ENCODE data around the gene DNAJC5.

Gene DNAJC5

DNA sequence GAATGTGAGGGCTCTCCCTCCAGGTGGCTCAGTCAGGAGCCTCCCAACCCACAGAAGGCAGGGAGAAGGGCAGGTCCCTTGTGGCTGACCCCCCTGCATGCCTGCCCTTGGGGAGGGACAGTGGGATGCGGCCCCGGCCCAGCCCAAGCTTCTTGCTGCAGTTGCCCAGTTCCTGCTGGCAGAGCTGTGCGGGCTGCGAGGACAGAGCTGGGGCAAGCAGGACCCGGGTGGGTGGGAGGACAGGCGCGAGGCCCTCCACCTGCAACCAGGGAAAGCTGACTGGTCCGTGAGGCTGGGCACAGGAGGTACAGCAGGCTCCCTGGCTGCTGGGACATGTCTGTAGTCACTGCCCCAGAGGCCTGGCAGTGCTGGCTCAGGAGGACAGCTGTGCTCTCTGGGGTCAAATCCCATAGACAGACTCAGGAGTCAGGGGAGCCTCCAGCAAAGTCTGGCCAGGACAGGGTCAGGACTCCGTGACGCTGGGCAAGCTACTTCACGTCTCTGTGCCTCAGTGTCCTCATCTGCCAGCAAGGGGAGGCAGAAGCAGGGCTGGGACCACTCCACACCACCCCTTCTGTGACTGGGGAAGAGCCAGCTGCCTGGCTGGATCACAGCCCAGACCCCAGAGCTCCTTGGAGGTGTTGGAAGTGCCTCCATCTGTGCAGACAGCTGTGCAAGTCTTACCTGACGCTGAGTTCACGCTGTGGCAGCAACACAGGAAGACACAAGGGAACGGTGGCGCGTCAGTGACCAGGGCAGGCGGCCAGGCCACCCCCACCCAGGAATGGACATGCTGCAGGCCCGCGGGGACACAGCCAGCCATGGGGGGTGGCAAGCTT is 48.3 kb downstream of the DNAJC5 start:
- Histone ChIP-seq H2AFZ (ENCODE audit: low read length) (no peak overlapping the region), H2BK15ac (ENCODE audit: low read length) (no peak overlapping the region), H3K4ac (ENCODE audit: low read length) (no peak overlapping the region), H3K4me2 (ENCODE audit: insufficient read depth, low read length, poor library complexity, severe bottlenecking) (no peak overlapping the region), H2BK120ac (ENCODE audit: low read depth, low read length) (no peak overlapping the region), H2BK5ac (ENCODE audit: low read length) (no peak overlapping the region), H3K4me3 (ENCODE audit: low read length in 2 of 2) (no peak overlapping the region), H3K27me3 (ENCODE audit: control insufficient read depth in 3 of 3, insufficient read depth in 3 of 3, low read depth in 1 of 3, low read length in 3 of 3) (no peaks in the 10 kb centered on the region), H4K8ac (ENCODE audit: low read depth, low read length) (no peak overlapping the region), H3K9ac (ENCODE audit: low read depth, low read length, poor library complexity) (peak overlapping the region; percentile 17), H2AK5ac (ENCODE audit: low read depth, low read length) (no peak overlapping the region), H3K36me3 (replicated peaks in 1 of 2; ENCODE audit: control insufficient read depth in 2 of 2, insufficient read depth in 2 of 2, low read length in 2 of 2) (peaks cover 39 to 76% of the 10 kb centered on the region in 2 donors), H3K23ac (ENCODE audit: low read depth, low read length, poor library complexity) (peak overlapping the region; percentile 8), H2BK12ac (ENCODE audit: low read length) (no peak overlapping the region), H3K9me3 (replicated peaks in 1 of 2; ENCODE audit: control insufficient read depth in 2 of 2, insufficient read depth in 1 of 2, low read depth in 1 of 2, low read length in 2 of 2) (peaks cover 0 to 1% of the 10 kb centered on the region in 2 donors), H3K27ac (replicated peaks; ENCODE audit: low read length) (peak overlapping the region; percentile 78), H3K79me1 (ENCODE audit: low read depth, low read length) (peaks cover 34% of the 10 kb centered on the region), H3K14ac (ENCODE audit: low read length) (no peak overlapping the region), H3K4me1 (ENCODE audit: control insufficient read depth in 2 of 2, insufficient read depth in 1 of 2, low read depth in 1 of 2, low read length in 2 of 2) (peaks cover 0 to 8% of the 10 kb centered on the region in 2 donors), H4K91ac (ENCODE audit: low read depth, low read length, poor library complexity) (no peak overlapping the region), H3K18ac (ENCODE audit: low read length) (no peak overlapping the region)
- no CpG with 5 or more reads among the region's 19 CpGs for WGBS, 2 donors (ENCODE audit: extremely low coverage in 2 of 2, insufficient read length in 2 of 2, insufficient replicate concordance in 1 of 2)
- no peak for DNase-seq (ENCODE audit: low spot score)

DNA sequence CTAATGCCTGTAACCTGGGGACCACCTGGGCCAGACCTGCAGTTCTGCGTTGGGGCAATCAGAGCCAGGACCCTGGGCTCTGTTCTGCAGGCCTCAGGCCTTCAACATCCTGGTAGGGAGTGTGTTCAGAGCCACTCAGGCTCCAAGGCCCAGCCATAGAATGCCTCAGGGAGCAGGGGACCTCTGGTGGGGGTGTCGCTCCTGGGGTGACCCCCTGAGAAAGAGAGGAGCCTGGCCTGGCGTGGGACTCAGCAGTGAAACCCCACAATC is 48.8 kb downstream of the DNAJC5 start:
- H2BK5ac ChIP-seq (ENCODE audit: low read length), result no peak overlapping the region
- H3K4me2 ChIP-seq (ENCODE audit: insufficient read depth, low read length, poor library complexity, severe bottlenecking), result no peak overlapping the region
- no peak overlapping the region for H2BK15ac ChIP-seq (ENCODE audit: low read length)
- no peak overlapping the region for H2AK5ac ChIP-seq (ENCODE audit: low read depth, low read length)
- DNase-seq (ENCODE audit: low spot score), result no peak
- no peak overlapping the region for H2BK120ac ChIP-seq (ENCODE audit: low read depth, low read length)
- H3K23ac ChIP-seq (ENCODE audit: low read depth, low read length, poor library complexity), result no peak overlapping the region
- no peaks in the 10 kb centered on the region for H3K9me3 ChIP-seq (replicated peaks in 1 of 2; ENCODE audit: control insufficient read depth in 2 of 2, insufficient read depth in 1 of 2, low read depth in 1 of 2, low read length in 2 of 2)
- peaks cover 39 to 71% of the 10 kb centered on the region in 2 donors for H3K36me3 ChIP-seq (replicated peaks in 1 of 2; ENCODE audit: control insufficient read depth in 2 of 2, insufficient read depth in 2 of 2, low read length in 2 of 2)
- H3K9ac ChIP-seq (ENCODE audit: low read depth, low read length, poor library complexity), result no peak overlapping the region
- no peak overlapping the region for H3K14ac ChIP-seq (ENCODE audit: low read length)
- peaks cover 3 to 11% of the 10 kb centered on the region in 2 donors for H3K4me1 ChIP-seq (ENCODE audit: control insufficient read depth in 2 of 2, insufficient read depth in 1 of 2, low read depth in 1 of 2, low read length in 2 of 2)
- no peak overlapping the region for H2BK12ac ChIP-seq (ENCODE audit: low read length)
- H2AFZ ChIP-seq (ENCODE audit: low read length), result no peak overlapping the region
- no peak overlapping the region for H3K18ac ChIP-seq (ENCODE audit: low read length)
- H3K27ac ChIP-seq (replicated peaks; ENCODE audit: low read length), result no peak overlapping the region
- H3K27me3 ChIP-seq (ENCODE audit: control insufficient read depth in 3 of 3, insufficient read depth in 3 of 3, low read depth in 1 of 3, low read length in 3 of 3), result no peaks in the 10 kb centered on the region
- H4K91ac ChIP-seq (ENCODE audit: low read depth, low read length, poor library complexity), result no peak overlapping the region
- WGBS, 2 donors (ENCODE audit: extremely low coverage in 2 of 2, insufficient read length in 2 of 2, insufficient replicate concordance in 1 of 2), result no CpG with 5 or more reads among the region's 3 CpGs
- H3K4ac ChIP-seq (ENCODE audit: low read length), result no peak overlapping the region
- no peak overlapping the region for H3K4me3 ChIP-seq (ENCODE audit: low read length in 2 of 2)
- no peak overlapping the region for H4K8ac ChIP-seq (ENCODE audit: low read depth, low read length)
- peaks cover 34% of the 10 kb centered on the region for H3K79me1 ChIP-seq (ENCODE audit: low read depth, low read length)

DNA sequence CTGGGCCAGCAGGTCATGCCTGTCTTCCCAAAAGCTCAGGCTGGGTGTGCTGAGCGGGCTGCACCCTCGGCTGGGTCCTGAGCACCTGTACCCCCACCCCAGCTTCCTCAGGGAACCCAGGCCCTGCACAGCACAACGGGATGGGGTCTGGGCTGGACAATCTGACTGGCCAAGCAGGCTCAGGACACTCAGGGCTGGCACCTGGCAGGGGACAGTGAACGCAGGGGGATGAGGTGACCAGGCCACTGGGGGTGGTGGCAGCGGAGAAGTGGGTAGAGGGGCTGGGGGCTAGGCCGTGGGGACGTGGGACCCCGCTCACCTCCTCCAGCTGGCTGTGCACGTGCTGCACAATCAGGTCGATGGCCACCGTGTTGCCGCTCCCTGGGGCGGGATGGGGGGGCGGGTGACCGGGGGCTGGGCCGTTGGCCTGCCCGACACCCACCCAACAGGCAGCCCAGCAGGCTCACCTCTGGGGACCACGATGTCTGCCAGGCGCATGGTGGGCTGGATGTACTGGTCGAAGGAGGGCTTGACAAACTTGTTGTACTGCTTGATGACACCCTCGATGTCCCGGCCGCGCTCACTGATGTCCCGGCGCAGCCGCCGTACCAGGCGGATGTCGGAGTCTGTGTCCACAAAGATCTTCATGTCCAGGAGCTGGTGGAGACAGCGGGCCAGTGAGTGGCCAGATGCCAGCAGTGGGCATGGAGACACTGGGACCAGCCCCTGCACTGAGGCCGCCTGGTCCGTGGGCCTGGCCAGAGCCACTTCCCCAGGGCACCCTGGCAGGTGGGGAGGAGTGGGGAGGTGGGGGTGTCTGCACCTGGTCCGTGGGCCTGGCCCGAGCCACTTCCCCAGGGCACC is 49.4 kb downstream of the DNAJC5 start:
- Histone ChIP-seq H3K14ac (ENCODE audit: low read length) (no peak overlapping the region), H3K36me3 (replicated peaks in 1 of 2; ENCODE audit: control insufficient read depth in 2 of 2, insufficient read depth in 2 of 2, low read length in 2 of 2) (peaks cover 39 to 66% of the 10 kb centered on the region in 2 donors), H4K8ac (ENCODE audit: low read depth, low read length) (no peak overlapping the region), H3K27ac (replicated peaks; ENCODE audit: low read length) (no peak overlapping the region), H3K27me3 (ENCODE audit: control insufficient read depth in 3 of 3, insufficient read depth in 3 of 3, low read depth in 1 of 3, low read length in 3 of 3) (no peaks in the 10 kb centered on the region), H3K4me2 (ENCODE audit: insufficient read depth, low read length, poor library complexity, severe bottlenecking) (no peak overlapping the region), H3K79me1 (ENCODE audit: low read depth, low read length) (peaks cover 34% of the 10 kb centered on the region), H3K23ac (ENCODE audit: low read depth, low read length, poor library complexity) (peak overlapping the region; percentile 34), H3K9me3 (replicated peaks in 1 of 2; ENCODE audit: control insufficient read depth in 2 of 2, insufficient read depth in 1 of 2, low read depth in 1 of 2, low read length in 2 of 2) (no peaks in the 10 kb centered on the region), H3K4ac (ENCODE audit: low read length) (no peak overlapping the region), H2BK12ac (ENCODE audit: low read length) (peak overlapping the region; percentile 58), H2AFZ (ENCODE audit: low read length) (no peak overlapping the region), H2BK5ac (ENCODE audit: low read length) (no peak overlapping the region), H3K9ac (ENCODE audit: low read depth, low read length, poor library complexity) (no peak overlapping the region), H3K18ac (ENCODE audit: low read length) (peak overlapping the region; percentile 28), H2AK5ac (ENCODE audit: low read depth, low read length) (no peak overlapping the region), H3K4me1 (ENCODE audit: control insufficient read depth in 2 of 2, insufficient read depth in 1 of 2, low read depth in 1 of 2, low read length in 2 of 2) (peaks cover 8 to 17% of the 10 kb centered on the region in 2 donors), H2BK15ac (ENCODE audit: low read length) (no peak overlapping the region), H3K4me3 (ENCODE audit: low read length in 2 of 2) (no peak overlapping the region), H4K91ac (ENCODE audit: low read depth, low read length, poor library complexity) (no peak overlapping the region), H2BK120ac (ENCODE audit: low read depth, low read length) (no peak overlapping the region)
- no peak for DNase-seq (ENCODE audit: low spot score)
- WGBS, 2 donors (ENCODE audit: extremely low coverage in 2 of 2, insufficient read length in 2 of 2, insufficient replicate concordance in 1 of 2), result no CpG with 5 or more reads among the region's 35 CpGs

DNA sequence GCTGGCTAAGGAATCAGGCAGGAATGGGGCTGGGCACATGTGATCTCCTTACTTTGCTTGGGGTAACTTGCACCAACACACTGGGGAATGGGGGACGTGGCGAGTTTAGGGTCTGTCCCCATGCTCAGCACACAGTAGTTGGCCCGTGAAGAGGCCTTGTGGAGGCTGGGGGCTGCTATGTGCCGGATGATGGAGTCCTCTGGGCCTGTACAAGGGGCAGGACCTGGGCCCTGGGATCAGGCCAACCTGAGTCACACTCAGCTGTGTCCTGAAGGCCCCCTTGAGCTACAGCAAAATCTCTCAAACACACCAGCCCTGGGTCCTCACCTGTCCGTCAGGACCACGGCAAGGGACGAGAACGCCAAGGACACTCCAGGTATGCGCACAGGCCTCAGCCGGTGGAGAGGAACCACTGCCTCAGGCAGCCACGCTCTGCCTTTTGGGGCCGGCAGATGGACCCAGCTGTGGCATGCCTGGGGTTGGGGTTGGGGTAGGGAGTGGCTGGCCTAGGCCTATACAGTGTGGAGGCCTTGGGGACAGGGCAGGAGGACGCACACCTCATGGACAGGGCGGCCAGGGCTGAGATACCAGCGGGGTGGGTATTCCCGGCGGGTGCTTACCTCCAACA is 50.2 kb downstream of the DNAJC5 start:
- no peak overlapping the region for H2AK5ac ChIP-seq (ENCODE audit: low read depth, low read length)
- no peak overlapping the region for H3K18ac ChIP-seq (ENCODE audit: low read length)
- H3K23ac ChIP-seq (ENCODE audit: low read depth, low read length, poor library complexity), result peak overlapping the region; percentile 65
- H3K9me3 ChIP-seq (replicated peaks in 1 of 2; ENCODE audit: control insufficient read depth in 2 of 2, insufficient read depth in 1 of 2, low read depth in 1 of 2, low read length in 2 of 2), result no peaks in the 10 kb centered on the region
- H3K4me2 ChIP-seq (ENCODE audit: insufficient read depth, low read length, poor library complexity, severe bottlenecking), result no peak overlapping the region
- no peak overlapping the region for H2BK12ac ChIP-seq (ENCODE audit: low read length)
- no peak overlapping the region for H2AFZ ChIP-seq (ENCODE audit: low read length)
- no peak overlapping the region for H2BK120ac ChIP-seq (ENCODE audit: low read depth, low read length)
- no peak overlapping the region for H4K91ac ChIP-seq (ENCODE audit: low read depth, low read length, poor library complexity)
- H3K27me3 ChIP-seq (ENCODE audit: control insufficient read depth in 3 of 3, insufficient read depth in 3 of 3, low read depth in 1 of 3, low read length in 3 of 3), result no peaks in the 10 kb centered on the region
- WGBS, 2 donors (ENCODE audit: extremely low coverage in 2 of 2, insufficient read length in 2 of 2, insufficient replicate concordance in 1 of 2), result no CpG with 5 or more reads among the region's 17 CpGs
- H3K14ac ChIP-seq (ENCODE audit: low read length), result no peak overlapping the region
- no peak overlapping the region for H3K9ac ChIP-seq (ENCODE audit: low read depth, low read length, poor library complexity)
- H2BK15ac ChIP-seq (ENCODE audit: low read length), result no peak overlapping the region
- H3K79me1 ChIP-seq (ENCODE audit: low read depth, low read length), result peaks cover 31% of the 10 kb centered on the region
- peak overlapping the region; percentile 53 for H2BK5ac ChIP-seq (ENCODE audit: low read length)
- DNase-seq (ENCODE audit: low spot score), result no peak
- H3K4me1 ChIP-seq (ENCODE audit: control insufficient read depth in 2 of 2, insufficient read depth in 1 of 2, low read depth in 1 of 2, low read length in 2 of 2), result peaks cover 17 to 25% of the 10 kb centered on the region in 2 donors
- no peak overlapping the region for H3K27ac ChIP-seq (replicated peaks; ENCODE audit: low read length)
- peaks cover 37 to 59% of the 10 kb centered on the region in 2 donors for H3K36me3 ChIP-seq (replicated peaks in 1 of 2; ENCODE audit: control insufficient read depth in 2 of 2, insufficient read depth in 2 of 2, low read length in 2 of 2)
- peak overlapping the region in 1 of 2 donors; percentile 49 for H3K4me3 ChIP-seq (ENCODE audit: low read length in 2 of 2)
- H4K8ac ChIP-seq (ENCODE audit: low read depth, low read length), result no peak overlapping the region
- H3K4ac ChIP-seq (ENCODE audit: low read length), result no peak overlapping the region
